ENCODE results near the gene KRT12.

The KRT12 gene

DNA sequence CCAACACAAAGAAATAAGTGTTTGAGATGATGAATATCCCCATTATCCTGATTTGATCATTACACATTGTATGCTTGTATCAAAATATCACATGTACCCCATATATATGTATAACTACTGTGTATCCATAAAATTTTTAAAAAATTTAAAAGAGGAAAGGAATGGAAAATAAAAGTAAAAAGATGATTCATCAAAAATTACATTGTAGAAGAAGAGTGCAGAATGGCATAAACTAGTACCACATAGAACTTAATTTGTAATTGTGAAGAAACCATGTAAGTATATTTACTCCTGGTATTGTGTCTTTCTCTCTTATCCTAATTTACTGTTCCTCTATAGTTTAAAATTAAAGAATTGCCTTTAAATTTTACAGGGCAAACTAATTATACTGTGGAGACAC lies 33.1 kb downstream of the KRT12 start:
- DNase-seq: no peak
- TF ChIP-seq, protein P1, sequence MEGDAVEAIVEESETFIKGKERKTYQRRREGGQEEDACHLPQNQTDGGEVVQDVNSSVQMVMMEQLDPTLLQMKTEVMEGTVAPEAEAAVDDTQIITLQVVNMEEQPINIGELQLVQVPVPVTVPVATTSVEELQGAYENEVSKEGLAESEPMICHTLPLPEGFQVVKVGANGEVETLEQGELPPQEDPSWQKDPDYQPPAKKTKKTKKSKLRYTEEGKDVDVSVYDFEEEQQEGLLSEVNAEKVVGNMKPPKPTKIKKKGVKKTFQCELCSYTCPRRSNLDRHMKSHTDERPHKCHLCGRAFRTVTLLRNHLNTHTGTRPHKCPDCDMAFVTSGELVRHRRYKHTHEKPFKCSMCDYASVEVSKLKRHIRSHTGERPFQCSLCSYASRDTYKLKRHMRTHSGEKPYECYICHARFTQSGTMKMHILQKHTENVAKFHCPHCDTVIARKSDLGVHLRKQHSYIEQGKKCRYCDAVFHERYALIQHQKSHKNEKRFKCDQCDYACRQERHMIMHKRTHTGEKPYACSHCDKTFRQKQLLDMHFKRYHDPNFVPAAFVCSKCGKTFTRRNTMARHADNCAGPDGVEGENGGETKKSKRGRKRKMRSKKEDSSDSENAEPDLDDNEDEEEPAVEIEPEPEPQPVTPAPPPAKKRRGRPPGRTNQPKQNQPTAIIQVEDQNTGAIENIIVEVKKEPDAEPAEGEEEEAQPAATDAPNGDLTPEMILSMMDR (IDR thresholded peaks at IDR 0.05; ENCODE audit: low read depth, low read length): no peak
- Histone ChIP-seq H3K36me3 (no peaks in the 10 kb centered on the region), H3K4me3 (ENCODE audit: low read depth, low read length) (no peak overlapping the region), H3K4me1 (no peaks in the 10 kb centered on the region), H3K9me3 (no peaks in the 10 kb centered on the region), H3K27me3 (peaks cover 5% of the 10 kb centered on the region; the same call in 1 of the 2 replicates)

DNA sequence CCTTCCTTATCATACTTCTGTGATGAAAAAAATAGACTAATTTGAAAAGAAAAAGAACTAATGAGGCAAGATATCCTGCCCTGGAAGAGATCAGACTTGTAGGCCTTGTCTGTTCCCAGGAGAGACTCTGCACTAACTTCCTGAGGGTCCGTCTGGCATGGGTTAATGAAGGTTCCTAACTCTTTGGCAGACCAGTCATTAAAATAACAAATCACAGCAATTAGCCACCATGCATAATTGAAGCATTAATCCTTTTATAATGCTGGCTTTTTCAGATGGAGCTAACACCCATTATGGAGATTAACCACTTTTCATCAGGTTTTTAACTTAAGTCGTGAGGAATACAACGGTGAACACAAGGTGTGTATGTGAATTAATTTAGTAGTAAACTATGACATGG lies 34.2 kb downstream of the KRT12 start:
- Histone ChIP-seq H3K9me3 (no peaks in the 10 kb centered on the region), H3K4me3 (ENCODE audit: low read depth, low read length) (no peak overlapping the region), H3K27me3 (no peaks in the 10 kb centered on the region), H3K4me1 (no peaks in the 10 kb centered on the region), H3K36me3 (no peaks in the 10 kb centered on the region)
- TF ChIP-seq, protein P1 (IDR thresholded peaks at IDR 0.05; ENCODE audit: low read depth, low read length): no peak
- DNase-seq: no peak

DNA sequence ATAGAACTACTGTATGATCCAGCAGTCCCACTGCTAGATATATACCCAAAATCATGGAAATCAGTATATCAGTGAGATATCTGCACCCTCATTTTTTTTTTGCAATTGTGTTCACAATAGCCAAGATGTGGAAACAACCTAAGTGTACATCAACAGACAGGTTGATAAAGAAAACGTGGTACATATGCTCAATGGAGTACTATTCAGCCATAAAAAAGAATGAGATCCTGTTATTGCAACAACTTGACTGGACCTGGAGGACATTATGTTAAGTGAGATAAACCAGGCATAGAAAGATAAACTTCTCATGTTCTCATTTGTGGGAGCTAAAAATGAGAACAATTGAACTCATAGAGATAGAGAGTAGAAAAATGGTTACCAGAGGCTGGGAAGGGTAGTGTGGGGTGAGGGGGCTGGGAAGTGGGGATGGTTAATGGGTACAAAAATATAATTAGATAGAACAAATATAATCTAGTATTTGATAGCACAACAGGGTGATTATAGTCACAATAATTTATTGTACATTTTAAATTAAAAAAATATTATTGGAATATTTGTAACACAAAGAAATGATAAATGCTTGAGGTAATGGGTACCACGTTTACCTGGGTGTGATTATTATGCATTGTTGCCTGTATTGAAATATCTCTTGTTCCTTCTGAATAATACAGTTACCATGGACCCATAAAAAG lies 36.8 kb downstream of the KRT12 start:
- Histone ChIP-seq H3K4me1 (no peaks in the 10 kb centered on the region), H3K4me3 (ENCODE audit: low read depth, low read length) (no peak overlapping the region), H3K9me3 (no peaks in the 10 kb centered on the region), H3K27me3 (no peaks in the 10 kb centered on the region; the same call in 1 of the 2 replicates), H3K36me3 (no peaks in the 10 kb centered on the region)
- TF ChIP-seq, protein P1 (IDR thresholded peaks at IDR 0.05; ENCODE audit: low read depth, low read length): no peak
- DNase-seq: no peak

DNA sequence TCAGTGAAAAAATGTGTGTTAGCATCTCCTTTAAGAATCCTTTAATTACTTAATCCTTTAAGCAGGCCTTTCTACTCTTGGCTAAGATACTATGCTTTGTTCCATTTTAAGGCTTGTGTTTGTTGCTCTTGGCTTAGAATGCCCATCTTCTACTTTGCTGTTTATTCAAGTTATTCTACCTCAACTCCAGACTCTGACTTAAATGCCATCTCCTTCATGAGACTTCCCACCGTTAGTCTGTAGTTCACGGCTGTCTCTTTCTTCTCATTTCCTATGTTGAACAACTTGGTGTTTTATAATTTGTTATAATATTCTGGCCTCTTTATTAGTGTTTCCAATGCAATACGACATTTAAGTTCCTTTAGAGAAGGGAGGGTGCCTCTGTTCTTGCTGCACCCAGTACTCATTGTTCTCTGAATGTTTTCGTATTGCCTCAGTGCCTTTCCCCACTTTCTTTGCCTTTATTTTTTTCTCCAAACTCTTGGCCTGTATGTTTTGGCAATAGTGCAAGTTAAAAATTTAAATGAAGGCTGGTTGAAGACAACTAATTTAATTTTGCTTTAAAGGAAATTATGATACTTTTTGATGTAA lies 38.5 kb downstream of the KRT12 start:
- H3K4me1 ChIP-seq: no peaks in the 10 kb centered on the region
- TF ChIP-seq, protein P1 (IDR thresholded peaks at IDR 0.05; ENCODE audit: low read depth, low read length): no peak
- no peak for DNase-seq
- no peak overlapping the region for H3K4me3 ChIP-seq (ENCODE audit: low read depth, low read length)
- H3K36me3 ChIP-seq: no peaks in the 10 kb centered on the region
- H3K9me3 ChIP-seq: no peaks in the 10 kb centered on the region
- H3K27me3 ChIP-seq: no peaks in the 10 kb centered on the region; the same call in 1 of the 2 replicates

DNA sequence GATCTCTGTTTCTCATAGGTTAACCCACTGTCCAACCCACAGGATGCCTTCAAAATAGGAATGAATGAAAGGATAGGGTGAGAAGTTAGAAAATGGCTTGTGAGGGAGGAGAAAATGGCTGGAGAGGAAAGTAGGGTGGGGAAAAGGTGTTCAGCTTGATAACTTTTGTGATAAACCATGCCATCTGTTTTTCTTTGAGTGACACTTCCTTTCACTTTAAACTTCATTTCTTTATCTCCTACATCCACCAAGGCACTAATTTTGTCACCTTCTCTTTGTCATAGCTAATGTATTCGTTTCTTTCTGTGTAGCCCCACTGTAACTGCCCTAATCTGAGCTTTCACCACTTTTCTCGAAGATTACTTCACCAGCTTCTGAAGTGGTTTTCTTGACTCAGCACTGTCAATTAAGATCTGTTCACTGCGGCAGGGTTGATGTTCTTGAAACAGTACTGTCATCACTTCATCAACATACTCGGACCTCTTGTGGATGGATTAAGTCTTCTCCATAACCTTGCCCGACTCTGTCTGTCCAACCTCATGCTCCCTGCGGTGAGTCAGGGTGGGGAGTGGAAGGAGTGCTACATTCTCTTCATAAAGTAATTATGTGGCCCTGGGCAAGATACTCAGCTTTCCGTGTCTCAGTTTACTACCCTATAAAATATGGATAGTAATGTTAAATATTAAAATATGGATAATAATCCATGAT lies 39.1 kb downstream of the KRT12 start:
- H3K9me3 ChIP-seq: no peaks in the 10 kb centered on the region
- H3K36me3 ChIP-seq: no peaks in the 10 kb centered on the region
- no peak overlapping the region for H3K4me3 ChIP-seq (ENCODE audit: low read depth, low read length)
- H3K4me1 ChIP-seq: no peaks in the 10 kb centered on the region
- DNase-seq: no peak
- TF ChIP-seq, protein P1 (IDR thresholded peaks at IDR 0.05; ENCODE audit: low read depth, low read length): no peak
- no peaks in the 10 kb centered on the region; the same call in 1 of the 2 replicates for H3K27me3 ChIP-seq

DNA sequence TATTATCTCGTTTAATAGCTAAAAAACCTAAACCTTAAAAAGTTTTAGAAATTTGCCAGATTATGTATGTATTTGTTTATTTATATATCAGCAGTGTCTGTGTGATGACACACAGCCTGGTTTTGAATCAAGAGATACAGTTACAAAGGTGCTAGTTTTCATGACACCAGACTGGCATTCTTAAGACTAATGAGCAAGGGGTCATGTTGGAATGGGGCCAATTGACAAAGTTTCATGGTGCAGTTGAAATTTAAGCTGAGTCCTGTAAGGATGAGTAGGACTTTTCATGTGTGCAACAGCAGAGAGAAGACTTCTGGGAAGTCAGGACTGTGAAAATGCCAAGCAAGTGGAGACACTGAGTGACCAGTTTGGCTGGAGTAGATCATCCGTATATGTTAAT lies 41.4 kb downstream of the KRT12 start:
- no peaks in the 10 kb centered on the region for H3K9me3 ChIP-seq

More for the DNA sequence above, 41.4 kb downstream of the KRT12 start:
- TF ChIP-seq, protein P1 (IDR thresholded peaks at IDR 0.05; ENCODE audit: low read depth, low read length): no peak
- Histone ChIP-seq H3K4me3 (ENCODE audit: low read depth, low read length) (no peak overlapping the region), H3K27me3 (no peaks in the 10 kb centered on the region; the same call in 1 of the 2 replicates), H3K4me1 (no peaks in the 10 kb centered on the region), H3K36me3 (no peaks in the 10 kb centered on the region)
- no peak for DNase-seq
